HEK293 (cell line): ENCODE measurements around the gene JCAD.

Source experiments
- CTCF ChIA-PET: fragments of 350-600 bp; formaldehyde crosslinking; extraction: SDS; loops from one replicate; lab custom pipeline; 2021; ENCODE audit warnings: antibody characterized with exemption; lab: Yijun Ruan, JAX
- POLR2A ChIA-PET: fragments of 300-600 bp; formaldehyde crosslinking; extraction: SDS; loops from one replicate; lab custom pipeline; 2020; ENCODE audit warnings: antibody characterized with exemption, inconsistent platforms; lab: Yijun Ruan, JAX
- H3K27ac ChIP-seq: fragments of 200-500 bp; sonication (Bioruptor generic); 2 replicates; pipeline ENCODE4 v1.5.1; 2014; ENCODE audit warnings: low read depth, low read length, control low read depth, inconsistent platforms; ENCODE audit errors: extremely low read depth
- H3K36me3 ChIP-seq, 2 experiments: fragments of 200-500 bp in 1 of 2; sonication (Bioruptor generic) in 1 of 2; 1 replicate in 1 of 2; 2 replicates in 1 of 2; pipeline ENCODE4 v1.5.1; 2014 to 2017; ENCODE audit warnings: inconsistent platforms in 2 of 2, low read length in 2 of 2; ENCODE audit not compliant: control insufficient read depth in 2 of 2, insufficient read depth in 1 of 2
- H3K4me1 ChIP-seq: fragments of 200-500 bp; sonication (Bioruptor generic); 2 replicates; pipeline ENCODE4 v1.5.1; 2014; ENCODE audit warnings: mild to moderate bottlenecking, low read length, inconsistent platforms; ENCODE audit not compliant: control insufficient read depth, insufficient read depth
- H3K4me3 ChIP-seq: 2 replicates; pipeline ENCODE4 v1.5.1; 2011; ENCODE audit warnings: low read depth, mild to moderate bottlenecking, control low read depth, low read length, moderate library complexity
- H3K9me3 ChIP-seq: fragments of 200-500 bp; sonication (Bioruptor generic); 2 replicates; pipeline ENCODE4 v1.5.1; 2014; ENCODE audit warnings: low read depth, low read length, inconsistent platforms; ENCODE audit not compliant: control insufficient read depth, insufficient read depth
- EGR2 ChIP-seq: fragments of 450-650 bp; formaldehyde crosslinking; IDR thresholded peaks from 2 replicates; pipeline ENCODE4 v1.5.1; 2016; ENCODE audit warnings: low read depth, missing biosample characterization, missing genetic modification characterization
- KLF16 ChIP-seq: fragments of 450-650 bp; formaldehyde crosslinking; IDR thresholded peaks from 2 replicates; pipeline ENCODE4 v1.5.1; 2017; ENCODE audit warnings: missing biosample characterization, missing genetic modification characterization
- PRDM1 ChIP-seq: fragments of 450-650 bp; formaldehyde crosslinking; IDR thresholded peaks from 2 replicates; pipeline ENCODE4; 2016; ENCODE audit warnings: missing biosample characterization, missing genetic modification characterization
- PRDM10 ChIP-seq: fragments of 450-650 bp; formaldehyde crosslinking; IDR thresholded peaks from 2 replicates; pipeline ENCODE4 v1.5.1; 2016; ENCODE audit warnings: missing biosample characterization, missing genetic modification characterization
- ZFP37 ChIP-seq: fragments of 450-650 bp; formaldehyde crosslinking; IDR thresholded peaks from 2 replicates; pipeline ENCODE4 v1.5.1; 2016; ENCODE audit warnings: missing biosample characterization, missing genetic modification characterization
- ZIC2 ChIP-seq: fragments of 450-650 bp; formaldehyde crosslinking; IDR thresholded peaks from 2 replicates; pipeline ENCODE4 v1.5.1; 2016; ENCODE audit warnings: missing biosample characterization, missing genetic modification characterization
- ZNF10 ChIP-seq: fragments of 450-650 bp; formaldehyde crosslinking; IDR thresholded peaks from 2 replicates; pipeline ENCODE4 v1.5.1; 2017; ENCODE audit warnings: missing biosample characterization, missing genetic modification characterization
- ZNF202 ChIP-seq: fragments of 450-650 bp; formaldehyde crosslinking; IDR thresholded peaks from 2 replicates; pipeline ENCODE4 v1.5.1; 2016; ENCODE audit warnings: missing biosample characterization, missing genetic modification characterization, borderline replicate concordance
- ZNF280C ChIP-seq: fragments of 450-650 bp; formaldehyde crosslinking; IDR thresholded peaks from 2 replicates; pipeline ENCODE4 v1.5.1; 2016; ENCODE audit warnings: missing biosample characterization, missing genetic modification characterization
- ZNF311 ChIP-seq: fragments of 450-650 bp; formaldehyde crosslinking; IDR thresholded peaks from 2 replicates; pipeline ENCODE4 v1.5.1; 2017; ENCODE audit warnings: missing biosample characterization, missing genetic modification characterization, borderline replicate concordance
- ZNF558 ChIP-seq: fragments of 450-650 bp; formaldehyde crosslinking; IDR thresholded peaks from 2 replicates; pipeline ENCODE4 v1.5.1; 2016; ENCODE audit warnings: missing biosample characterization, missing genetic modification characterization
- ZNF776 ChIP-seq: fragments of 450-650 bp; formaldehyde crosslinking; IDR thresholded peaks from 2 replicates; pipeline ENCODE4 v1.5.0; 2017; ENCODE audit warnings: missing biosample characterization, missing genetic modification characterization, borderline replicate concordance
- ZSCAN23 ChIP-seq: fragments of 450-650 bp; formaldehyde crosslinking; IDR thresholded peaks from 2 replicates; pipeline ENCODE4 v1.5.1; 2016; ENCODE audit warnings: missing biosample characterization, missing genetic modification characterization
- TF ChIP-seq, protein P1 (sequence below): fragments of 450-650 bp; formaldehyde crosslinking; IDR thresholded peaks from 2 replicates; pipeline ENCODE4 v1.5.0; 2017; ENCODE audit warnings: missing biosample characterization, missing genetic modification characterization, borderline replicate concordance

JCAD gene

DNA sequence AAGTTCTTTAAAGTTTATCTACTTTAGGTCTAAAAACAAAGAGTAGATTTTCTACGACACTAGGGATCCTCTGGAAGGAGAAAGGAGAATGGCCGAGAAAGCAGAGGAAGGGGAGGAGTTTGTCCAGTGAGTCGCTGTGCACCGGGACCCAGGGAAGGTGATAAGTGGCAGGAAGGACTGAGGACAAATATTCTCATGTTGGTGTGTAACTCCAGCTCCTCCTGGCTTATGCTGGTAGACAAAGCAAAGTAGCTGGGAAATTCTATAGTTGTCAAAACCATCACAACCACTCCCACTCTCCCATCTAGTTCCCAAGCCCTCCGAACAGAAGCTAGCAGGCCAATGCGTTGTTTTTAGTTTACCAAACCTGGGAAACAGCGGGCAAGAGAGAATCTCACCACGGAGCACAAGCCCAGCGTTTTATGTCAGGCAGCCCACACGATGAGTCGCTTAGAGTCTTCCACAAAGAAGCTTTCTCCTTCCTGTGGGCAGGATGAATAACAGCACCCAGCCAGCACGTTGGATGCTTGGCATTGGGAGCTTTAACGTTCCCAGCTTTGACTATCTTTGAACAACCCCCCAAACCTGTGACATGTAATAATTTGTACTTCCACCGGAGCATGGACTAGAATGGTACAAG is 32.9 kb upstream of the JCAD start:
- H3K27ac ChIP-seq, result no peak overlapping the region
- no peaks in the 10 kb centered on the region for H3K9me3 ChIP-seq
- no peaks in the 10 kb centered on the region; the same call in 1 of the 2 replicates for H3K4me1 ChIP-seq
- POLR2A ChIA-PET, result no interaction called here
- no peaks in the 10 kb centered on the region for H3K36me3 ChIP-seq
- no peak overlapping the region for H3K4me3 ChIP-seq
- TF ChIP-seq ZNF311 (tag by site-specific recombination), result no peak
- TF ChIP-seq EGR2 (tag by site-specific recombination), result peak; percentile 26; the same call in 1 of the 2 replicates
- CTCF ChIA-PET, result interaction anchor here (0.5 to 1.0 kb wide), 3 partner anchors 14 to 1716 kb away, joined by 4 to 6 read pairs (median 5); no protein-coding TSS in a partner anchor

DNA sequence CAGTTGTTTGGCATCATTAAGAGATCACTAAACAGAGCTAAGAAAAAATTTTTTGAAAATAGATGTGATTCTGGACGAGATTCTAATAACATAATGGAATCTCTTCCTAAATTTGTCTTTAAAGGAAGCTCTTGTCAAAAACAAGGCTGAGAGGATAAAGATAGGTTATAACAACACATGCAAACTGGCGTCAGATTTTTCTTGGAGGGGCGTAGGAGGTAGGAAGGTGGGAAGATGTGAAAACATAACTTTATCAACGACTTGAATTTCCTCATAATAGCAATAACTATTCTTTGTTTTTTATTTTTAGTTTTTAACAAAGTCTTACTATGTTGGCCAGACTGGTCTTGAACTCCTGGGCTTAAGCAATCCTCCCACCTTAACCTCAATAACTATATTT is 31.8 kb upstream of the JCAD start:
- ChIA-PET POLR2A (no interaction called here), CTCF (interaction anchor here (0.7 kb wide), 1 partner anchor 89 kb away, joined by 4 read pairs; no protein-coding TSS in a partner anchor)
- H3K9me3 ChIP-seq, result no peaks in the 10 kb centered on the region
- H3K4me3 ChIP-seq, result no peak overlapping the region
- no peak overlapping the region for H3K27ac ChIP-seq
- no peak for TF ChIP-seq ZNF558 (tag by site-specific recombination)
- no peak for TF ChIP-seq ZNF10
- no peak for TF ChIP-seq KLF16 (tag by site-specific recombination)
- no peak for TF ChIP-seq PRDM1
- TF ChIP-seq ZNF202, result no peak
- TF ChIP-seq ZNF280C (tag by site-specific recombination), result no peak
- TF ChIP-seq ZNF776 (tag by site-specific recombination), result no peak
- TF ChIP-seq, protein P1, sequence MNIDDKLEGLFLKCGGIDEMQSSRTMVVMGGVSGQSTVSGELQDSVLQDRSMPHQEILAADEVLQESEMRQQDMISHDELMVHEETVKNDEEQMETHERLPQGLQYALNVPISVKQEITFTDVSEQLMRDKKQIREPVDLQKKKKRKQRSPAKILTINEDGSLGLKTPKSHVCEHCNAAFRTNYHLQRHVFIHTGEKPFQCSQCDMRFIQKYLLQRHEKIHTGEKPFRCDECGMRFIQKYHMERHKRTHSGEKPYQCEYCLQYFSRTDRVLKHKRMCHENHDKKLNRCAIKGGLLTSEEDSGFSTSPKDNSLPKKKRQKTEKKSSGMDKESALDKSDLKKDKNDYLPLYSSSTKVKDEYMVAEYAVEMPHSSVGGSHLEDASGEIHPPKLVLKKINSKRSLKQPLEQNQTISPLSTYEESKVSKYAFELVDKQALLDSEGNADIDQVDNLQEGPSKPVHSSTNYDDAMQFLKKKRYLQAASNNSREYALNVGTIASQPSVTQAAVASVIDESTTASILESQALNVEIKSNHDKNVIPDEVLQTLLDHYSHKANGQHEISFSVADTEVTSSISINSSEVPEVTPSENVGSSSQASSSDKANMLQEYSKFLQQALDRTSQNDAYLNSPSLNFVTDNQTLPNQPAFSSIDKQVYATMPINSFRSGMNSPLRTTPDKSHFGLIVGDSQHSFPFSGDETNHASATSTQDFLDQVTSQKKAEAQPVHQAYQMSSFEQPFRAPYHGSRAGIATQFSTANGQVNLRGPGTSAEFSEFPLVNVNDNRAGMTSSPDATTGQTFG (tag by site-specific recombination), result no peak
- TF ChIP-seq ZSCAN23 (tag by site-specific recombination), result no peak
- TF ChIP-seq ZFP37, result no peak
- no peaks in the 10 kb centered on the region; the same call in 1 of the 2 replicates for H3K4me1 ChIP-seq
- no peaks in the 10 kb centered on the region for H3K36me3 ChIP-seq

DNA sequence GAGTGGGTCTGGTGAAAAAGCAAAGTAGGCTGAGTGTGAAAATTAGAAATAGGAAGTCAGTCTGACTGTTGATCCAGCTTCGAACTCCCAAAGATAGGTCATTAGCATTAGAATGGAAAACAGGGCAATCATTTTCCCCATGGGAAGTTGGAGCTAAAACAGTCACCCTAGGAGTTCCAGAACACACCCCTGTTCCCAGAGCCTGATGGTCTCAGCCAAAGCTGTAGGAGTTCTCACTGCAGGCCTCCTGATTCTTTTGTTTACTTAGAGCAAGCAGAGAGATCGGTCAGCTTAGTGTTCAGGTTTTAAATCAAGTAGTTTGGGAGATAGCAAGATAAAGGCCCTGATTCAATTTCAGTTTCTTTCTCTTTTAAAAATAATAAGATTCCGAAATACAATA is 28.8 kb upstream of the JCAD start:
- Histone ChIP-seq H3K27ac (no peak overlapping the region), H3K4me3 (no peak overlapping the region), H3K4me1 (no peaks in the 10 kb centered on the region; the same call in 1 of the 2 replicates), H3K9me3 (no peaks in the 10 kb centered on the region), H3K36me3 (no peaks in the 10 kb centered on the region)
- POLR2A ChIA-PET, result no interaction called here
- no peak; the same call in 1 of the 2 replicates for TF ChIP-seq ZIC2 (tag by site-specific recombination)
- peak; percentile 73 for TF ChIP-seq PRDM10
- CTCF ChIA-PET, result interaction anchor here (0.6 to 1.2 kb wide), 3 partner anchors 85 to 341 kb away, joined by 3 to 4 read pairs (median 3); no protein-coding TSS in a partner anchor
